GM18526 (cell line): ENCODE data around the gene RELCH.

Experiments used
- POLR2A ChIP-seq: IDR thresholded peaks from 3 replicates; pipeline ENCODE4 v1.6.1; 2011; ENCODE audit not compliant: insufficient read length; ENCODE audit errors: extremely low read depth

RELCH gene, protein sequence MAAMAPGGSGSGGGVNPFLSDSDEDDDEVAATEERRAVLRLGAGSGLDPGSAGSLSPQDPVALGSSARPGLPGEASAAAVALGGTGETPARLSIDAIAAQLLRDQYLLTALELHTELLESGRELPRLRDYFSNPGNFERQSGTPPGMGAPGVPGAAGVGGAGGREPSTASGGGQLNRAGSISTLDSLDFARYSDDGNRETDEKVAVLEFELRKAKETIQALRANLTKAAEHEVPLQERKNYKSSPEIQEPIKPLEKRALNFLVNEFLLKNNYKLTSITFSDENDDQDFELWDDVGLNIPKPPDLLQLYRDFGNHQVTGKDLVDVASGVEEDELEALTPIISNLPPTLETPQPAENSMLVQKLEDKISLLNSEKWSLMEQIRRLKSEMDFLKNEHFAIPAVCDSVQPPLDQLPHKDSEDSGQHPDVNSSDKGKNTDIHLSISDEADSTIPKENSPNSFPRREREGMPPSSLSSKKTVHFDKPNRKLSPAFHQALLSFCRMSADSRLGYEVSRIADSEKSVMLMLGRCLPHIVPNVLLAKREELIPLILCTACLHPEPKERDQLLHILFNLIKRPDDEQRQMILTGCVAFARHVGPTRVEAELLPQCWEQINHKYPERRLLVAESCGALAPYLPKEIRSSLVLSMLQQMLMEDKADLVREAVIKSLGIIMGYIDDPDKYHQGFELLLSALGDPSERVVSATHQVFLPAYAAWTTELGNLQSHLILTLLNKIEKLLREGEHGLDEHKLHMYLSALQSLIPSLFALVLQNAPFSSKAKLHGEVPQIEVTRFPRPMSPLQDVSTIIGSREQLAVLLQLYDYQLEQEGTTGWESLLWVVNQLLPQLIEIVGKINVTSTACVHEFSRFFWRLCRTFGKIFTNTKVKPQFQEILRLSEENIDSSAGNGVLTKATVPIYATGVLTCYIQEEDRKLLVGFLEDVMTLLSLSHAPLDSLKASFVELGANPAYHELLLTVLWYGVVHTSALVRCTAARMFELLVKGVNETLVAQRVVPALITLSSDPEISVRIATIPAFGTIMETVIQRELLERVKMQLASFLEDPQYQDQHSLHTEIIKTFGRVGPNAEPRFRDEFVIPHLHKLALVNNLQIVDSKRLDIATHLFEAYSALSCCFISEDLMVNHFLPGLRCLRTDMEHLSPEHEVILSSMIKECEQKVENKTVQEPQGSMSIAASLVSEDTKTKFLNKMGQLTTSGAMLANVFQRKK

DNA sequence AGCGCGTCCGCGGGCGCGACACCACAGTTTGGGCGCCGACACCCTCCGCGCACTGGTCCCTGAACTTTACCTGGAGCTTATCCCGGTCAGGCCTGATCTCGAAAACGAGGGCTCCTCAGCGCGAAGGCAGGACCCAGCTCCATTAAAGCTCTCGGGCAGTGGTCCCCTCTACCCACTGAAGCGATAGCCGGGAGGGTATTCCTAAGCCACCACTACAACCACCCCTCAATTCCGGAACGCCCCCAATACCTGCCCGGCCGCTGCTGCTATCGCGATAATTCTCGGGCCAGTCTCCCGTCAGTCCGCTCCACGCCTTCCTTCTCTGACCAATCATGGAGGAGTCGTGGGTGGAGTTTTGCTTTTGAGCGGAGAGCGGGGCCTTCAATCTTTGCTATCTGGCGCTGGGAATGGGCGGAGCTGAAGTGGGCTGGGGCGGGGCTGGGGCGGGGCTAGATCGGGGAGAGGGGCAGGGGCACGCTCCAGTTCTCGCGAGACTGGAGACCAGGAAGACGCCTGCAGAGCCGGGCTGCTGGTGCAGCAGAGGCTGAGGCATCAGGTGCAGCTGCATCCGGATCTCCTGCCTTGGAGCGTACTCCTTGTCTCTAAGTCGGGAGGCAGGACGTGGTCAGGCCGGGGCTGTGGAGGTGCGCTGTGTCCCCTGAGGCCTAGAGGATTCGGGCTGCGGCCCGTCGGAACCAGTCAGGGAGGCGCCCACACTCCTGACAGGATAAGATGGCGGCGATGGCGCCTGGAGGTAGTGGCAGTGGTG is at the start of gene RELCH, which contains the start of gene PIGN:
RELCH (plus strand) TSS at position 482 of the 769 bp plus-strand sequence; CDS start at position 733, 251 bp downstream.
PIGN (minus strand) TSS at position 283 of the 769 bp plus-strand sequence. CDS start 25,703 bp downstream, outside the sequence.
- TF ChIP-seq POLR2A = peak; percentile 92

DNA sequence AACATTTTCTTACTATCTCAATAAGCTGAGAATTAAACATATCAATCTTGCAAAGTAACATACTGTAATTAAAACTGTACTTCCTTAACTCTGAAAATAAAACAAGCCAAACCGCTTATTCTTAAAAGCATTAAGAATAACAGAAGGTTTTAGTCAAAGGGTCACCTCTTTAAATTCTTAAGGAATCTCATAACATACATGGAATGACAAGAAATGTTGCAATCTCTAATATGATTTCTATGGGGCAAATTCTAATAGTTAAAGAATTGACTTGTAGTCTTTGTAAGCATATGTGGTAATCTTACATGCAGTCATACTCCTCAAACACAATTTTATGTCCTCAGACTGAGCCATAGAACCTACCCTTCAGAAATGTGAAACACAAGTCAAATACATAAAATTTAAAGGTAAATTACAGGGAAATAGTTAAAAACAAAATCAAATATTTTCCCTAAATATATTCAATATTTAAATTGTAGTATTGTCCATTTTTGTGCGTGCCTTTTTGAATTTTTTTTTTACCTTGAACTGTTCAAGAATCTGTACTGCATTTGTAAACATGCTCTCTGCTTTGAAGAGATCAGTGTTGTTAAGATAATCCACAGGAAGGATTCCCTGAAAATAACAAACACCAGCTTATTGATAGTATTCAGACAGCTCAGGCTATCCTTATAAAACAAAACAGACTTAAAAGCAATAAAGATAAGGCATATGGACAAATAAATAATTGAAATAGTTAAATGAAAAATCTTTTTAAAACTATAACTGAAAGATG is 48.4 kb upstream of the RELCH start:
- TF ChIP-seq POLR2A = no peak

DNA sequence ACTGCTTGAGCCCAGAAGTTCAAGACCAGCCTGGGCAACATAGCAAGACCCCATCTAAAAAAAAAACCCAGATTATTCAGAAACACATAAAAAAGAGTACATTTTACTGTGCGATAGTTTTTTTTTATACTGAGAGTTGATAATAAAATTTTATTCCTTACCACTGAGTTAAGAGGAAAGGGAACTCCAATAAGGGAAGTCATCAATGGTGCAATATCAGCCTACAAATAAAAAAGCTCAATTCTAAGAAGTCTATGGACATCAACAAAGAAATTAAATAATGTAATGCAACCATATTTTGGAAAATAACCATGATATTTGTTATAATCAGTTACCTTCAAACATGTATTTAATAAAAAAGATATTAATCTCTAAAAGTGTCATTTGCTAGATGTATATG is 46.8 kb upstream of the RELCH start:
- TF ChIP-seq POLR2A = no peak

DNA sequence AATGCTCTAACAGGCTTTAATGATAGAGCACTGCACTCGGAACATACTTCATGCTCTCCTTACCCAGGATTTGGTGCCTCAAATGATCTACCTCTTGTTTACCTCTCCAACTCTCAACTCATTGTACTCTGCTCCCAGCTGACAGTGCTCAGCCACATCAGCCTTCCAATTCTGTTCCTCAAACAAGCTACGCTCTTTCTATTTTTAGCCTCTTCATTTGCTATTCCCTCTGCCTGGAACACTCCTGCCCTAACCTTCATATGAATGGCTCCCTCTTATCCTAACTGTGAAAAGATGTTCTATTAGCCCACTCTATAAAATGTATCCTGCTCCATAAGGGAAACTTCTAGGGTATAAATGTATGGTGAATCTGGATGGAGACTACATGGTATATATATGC is 42.7 kb upstream of the RELCH start:
- TF ChIP-seq POLR2A = no peak

DNA sequence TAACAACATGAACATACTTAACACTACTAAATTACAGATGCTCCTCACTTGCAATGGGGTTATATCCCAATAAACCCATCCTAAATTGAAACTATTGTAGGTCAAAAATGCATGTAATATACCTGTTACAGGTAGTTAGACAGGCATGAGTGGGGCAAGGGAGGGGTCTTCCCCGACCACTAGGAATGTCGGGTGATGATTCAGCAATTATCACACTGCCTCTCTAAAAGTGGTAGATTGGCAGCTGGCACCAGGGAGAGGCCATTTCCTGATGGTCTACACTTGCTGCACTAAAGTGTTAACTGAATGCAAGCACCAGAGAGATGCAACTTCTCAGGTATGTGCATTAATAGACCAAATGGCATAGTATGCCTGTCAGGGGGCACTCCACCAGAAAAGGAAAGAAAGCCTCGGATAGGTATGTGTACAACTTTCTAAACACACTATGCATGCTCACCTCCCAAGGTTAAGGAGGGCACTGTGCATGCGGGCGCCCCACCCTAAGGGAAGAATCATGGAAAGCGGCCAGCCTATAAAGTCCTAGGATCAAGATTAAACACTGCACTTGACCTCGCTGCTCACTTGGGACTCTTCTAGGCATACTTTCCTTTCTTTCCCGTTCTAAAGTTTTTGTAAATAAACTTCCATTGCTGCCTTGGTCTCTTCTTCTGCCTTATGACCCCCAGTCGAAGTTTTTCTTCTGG is 35.8 kb upstream of the RELCH start:
- TF ChIP-seq POLR2A = no peak

DNA sequence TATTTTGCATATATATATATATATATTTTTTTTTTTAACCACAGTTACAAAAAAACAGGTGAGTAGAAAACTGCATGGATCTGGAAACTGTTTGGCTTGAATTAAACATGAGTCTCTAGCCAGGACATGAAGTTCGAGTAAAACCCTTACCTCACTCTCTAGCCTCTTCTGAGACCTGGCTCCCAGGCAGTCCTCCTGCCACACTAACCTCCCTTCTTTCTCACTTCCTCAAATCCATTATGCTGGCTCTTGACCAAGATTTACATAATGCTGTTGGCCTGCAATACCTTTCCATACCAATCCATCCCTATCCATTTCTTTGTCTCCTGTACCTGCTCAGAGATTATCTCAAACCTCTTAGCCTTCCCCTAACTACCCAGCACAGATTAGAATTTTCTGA is 34.2 kb upstream of the RELCH start:
- no peak for TF ChIP-seq POLR2A

DNA sequence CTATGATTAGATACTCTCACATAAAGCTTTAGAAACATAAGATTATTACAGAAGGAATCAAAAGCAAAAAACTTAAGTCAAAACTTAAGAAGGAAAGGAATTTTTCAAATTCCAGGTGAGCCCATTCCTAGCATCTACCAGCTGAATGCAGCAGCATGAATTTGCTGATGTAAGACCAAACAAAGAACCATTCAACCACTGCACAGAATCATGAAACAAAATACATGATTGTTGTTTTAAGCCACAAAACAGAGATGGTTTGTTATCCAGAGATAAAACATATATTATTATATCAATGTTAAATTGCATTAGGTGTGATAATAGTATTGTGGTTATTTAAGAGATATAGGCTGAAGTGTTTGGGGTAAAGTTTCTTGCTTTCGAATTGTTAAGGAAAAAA is 29.2 kb upstream of the RELCH start:
- TF ChIP-seq POLR2A = no peak

DNA sequence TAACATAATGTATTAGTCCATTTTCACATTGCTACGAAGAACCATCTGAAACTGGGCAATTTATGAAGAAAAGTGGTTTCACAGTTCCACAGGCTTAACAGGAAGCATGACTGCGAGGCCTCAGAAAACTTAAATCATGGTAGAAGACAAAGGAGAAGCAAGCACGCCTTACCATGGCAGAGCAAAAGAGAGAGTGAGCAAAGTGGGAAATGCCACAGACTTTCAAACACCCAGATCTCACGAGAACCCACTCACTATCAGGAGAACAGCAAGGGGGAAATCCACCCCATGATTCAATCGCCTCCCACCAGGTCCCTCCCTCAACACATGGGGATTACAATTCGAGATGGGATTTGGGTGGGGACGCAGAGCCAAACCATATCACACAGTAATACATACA is 22.7 kb upstream of the RELCH start:
- TF ChIP-seq POLR2A = no peak

DNA sequence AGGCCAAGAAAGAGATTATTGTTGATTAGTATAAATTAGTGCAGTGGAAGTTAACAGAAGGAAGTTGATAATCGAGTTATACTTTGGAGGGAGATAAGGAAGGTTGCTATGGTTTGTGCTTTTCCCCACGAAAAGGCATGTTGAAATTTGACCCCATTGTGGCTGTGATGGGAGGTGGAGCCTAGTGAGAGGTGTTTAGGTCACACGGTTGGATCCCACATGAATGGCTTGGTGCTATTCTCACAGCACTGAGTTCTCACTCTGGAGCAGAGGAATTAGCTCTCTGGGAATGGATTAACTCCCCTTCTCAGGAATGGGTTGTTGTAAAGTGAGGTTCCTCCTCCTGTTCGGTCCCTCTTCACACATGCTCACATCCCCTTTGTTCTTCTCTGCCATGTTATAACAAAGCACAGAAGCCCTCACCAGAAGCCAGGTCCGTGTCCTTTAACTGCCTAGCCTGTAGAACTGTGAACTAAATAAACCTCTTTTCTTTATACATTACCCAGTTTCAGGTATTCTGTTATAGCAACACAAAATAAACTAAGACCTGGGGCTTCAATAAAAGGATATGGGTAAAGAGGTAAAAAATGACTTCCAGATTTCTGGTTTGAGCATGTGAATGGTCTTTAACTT is 22.1 kb upstream of the RELCH start:
- TF ChIP-seq POLR2A = no peak

DNA sequence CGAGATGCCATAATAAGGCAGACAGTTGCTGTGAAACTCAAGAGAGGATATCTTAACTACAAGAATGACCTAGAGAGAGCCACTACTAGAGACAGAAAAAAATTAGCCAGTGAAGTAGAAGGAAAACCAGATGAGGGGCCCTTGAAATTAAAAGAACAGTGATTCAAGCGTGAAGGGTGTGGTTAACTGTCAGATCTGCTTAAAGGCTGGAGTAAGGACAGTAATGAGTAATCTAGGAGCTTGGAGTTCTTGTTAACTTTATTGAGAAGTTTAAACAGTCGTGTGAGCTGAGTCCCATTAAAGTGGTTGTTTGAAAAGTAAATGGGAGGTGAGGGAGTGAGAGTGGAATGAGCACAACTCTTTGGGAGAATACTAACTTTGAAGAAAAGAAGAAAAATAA is 21.5 kb upstream of the RELCH start:
- TF ChIP-seq POLR2A = no peak

DNA sequence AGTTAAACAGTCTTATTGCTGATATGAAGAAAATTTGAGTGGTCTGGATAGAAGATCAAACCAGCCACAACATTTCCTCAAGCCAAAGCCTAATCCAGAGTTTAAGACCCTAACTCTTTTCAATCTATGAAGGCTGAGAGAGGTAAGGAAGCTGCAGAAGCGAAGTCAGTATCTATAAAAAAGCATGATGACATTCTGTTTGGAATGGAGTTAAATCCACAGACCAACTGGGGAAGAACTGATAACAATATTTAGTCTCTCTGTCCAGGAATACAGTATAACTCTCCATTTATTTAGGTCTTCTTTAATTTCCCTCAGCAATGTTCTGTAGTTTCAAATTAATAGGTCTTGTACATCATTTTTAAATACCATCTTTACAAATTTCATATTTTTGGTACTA is 16.2 kb upstream of the RELCH start:
- TF ChIP-seq POLR2A = no peak

DNA sequence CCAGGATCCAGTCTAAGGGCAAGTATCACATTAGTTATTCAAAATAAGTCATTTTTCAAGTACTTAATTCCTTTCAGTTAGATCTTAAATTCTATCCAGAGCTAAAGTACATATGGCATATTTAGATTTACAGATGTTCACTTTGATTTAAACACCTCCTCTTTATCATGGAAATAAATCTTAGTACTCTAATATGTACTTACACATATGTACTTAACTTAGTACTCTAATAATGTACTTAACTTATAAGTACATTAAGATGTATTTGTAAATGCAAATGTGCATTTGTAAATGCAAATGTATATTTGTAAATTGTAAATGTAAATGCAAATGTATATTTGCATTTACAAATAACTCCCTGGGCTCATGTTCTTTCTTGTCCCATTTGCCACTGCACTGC is 14.8 kb upstream of the RELCH start:
- no peak for TF ChIP-seq POLR2A

DNA sequence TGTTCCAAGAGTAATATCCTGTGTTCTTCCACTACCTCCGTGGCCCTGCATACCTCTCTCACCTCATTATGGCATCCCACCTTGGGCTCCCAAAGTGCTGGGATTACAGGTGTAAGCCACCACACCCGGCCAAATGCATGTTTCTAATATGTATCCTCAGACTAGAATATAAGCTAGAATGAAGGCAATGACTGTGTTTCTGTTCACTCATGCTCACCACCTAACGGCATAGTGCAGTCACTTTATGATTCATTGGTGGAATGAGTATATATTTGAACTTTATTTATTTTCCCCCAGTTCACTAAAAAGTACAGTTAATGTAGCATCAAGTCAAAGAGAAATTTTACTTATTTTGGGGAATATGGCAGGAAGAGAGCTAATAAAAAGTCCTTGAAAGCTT is 11.5 kb upstream of the RELCH start:
- TF ChIP-seq POLR2A = no peak

DNA sequence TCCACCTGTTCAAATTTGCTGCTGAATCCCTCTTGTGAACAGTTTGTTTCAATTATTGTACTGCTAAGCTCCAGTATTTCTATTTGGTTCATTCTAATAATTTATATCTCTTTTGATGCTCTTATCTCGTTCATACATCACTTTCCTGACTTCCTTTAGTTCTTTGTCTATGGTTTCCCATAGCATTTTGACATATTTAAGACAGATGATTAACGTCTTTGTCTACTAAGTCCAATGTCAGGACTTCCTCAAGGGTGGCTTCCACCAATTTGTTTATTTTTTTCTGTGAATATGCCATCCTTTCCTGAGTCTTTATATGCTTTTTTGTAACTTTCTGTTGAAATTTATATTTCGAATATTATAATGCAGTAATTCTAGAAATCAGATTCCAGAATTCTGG is 9.8 kb upstream of the RELCH start:
- TF ChIP-seq POLR2A = no peak
